Vagina (tissue), 2 donors: Measurements from ENCODE around the gene CELF4.

ENCODE experiments used
- POLR2AphosphoS5 ChIP-seq, 2 donors: sonication (generic); formaldehyde crosslinking; IDR thresholded peaks; one replicate each; pipeline ENCODE4 v1.9.0; 2017; ENCODE audit warnings: antibody characterized with exemption in 2 of 2, mild to moderate bottlenecking in 2 of 2, low read depth in 1 of 2; ENCODE audit not compliant: insufficient read depth in 1 of 2
- TF ChIP-seq, protein P1 (sequence below), 3 experiments: fragments of 450-650 bp in 2 of 3; fragments of 200-600 bp in 1 of 3; sonication (generic) in 1 of 3; IDR thresholded peaks; one replicate each; pipeline ENCODE4 v1.5.1; 2017 to 2019; ENCODE audit warnings: antibody characterized with exemption in 3 of 3, mild to moderate bottlenecking in 2 of 3, moderate library complexity in 2 of 3

DNA sequence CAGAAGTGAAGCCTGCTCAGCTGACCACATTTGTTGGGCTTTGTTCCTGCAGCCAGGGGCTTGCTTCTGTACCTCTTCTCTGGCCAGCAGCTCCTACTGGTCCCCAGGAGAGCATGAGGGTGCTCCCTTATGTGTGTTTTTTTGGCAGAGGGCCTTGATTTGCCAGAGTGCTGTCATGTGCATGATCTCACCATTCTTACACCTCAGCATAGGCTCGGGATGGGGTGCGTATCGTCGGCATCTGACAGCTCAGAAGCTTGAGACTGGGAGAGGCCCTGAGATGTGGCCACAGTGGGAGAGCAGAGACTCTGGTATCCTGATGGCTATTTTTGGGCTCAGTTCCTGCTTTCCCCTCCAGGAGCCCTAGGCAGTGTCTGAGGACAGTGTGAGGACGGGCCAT lies 71.2 kb downstream of the CELF4 start:
- TF ChIP-seq, protein P1, sequence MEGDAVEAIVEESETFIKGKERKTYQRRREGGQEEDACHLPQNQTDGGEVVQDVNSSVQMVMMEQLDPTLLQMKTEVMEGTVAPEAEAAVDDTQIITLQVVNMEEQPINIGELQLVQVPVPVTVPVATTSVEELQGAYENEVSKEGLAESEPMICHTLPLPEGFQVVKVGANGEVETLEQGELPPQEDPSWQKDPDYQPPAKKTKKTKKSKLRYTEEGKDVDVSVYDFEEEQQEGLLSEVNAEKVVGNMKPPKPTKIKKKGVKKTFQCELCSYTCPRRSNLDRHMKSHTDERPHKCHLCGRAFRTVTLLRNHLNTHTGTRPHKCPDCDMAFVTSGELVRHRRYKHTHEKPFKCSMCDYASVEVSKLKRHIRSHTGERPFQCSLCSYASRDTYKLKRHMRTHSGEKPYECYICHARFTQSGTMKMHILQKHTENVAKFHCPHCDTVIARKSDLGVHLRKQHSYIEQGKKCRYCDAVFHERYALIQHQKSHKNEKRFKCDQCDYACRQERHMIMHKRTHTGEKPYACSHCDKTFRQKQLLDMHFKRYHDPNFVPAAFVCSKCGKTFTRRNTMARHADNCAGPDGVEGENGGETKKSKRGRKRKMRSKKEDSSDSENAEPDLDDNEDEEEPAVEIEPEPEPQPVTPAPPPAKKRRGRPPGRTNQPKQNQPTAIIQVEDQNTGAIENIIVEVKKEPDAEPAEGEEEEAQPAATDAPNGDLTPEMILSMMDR (IDR thresholded peaks at IDR 0.05): no peak
- TF ChIP-seq POLR2AphosphoS5 (IDR thresholded peaks at IDR 0.05; ENCODE audit: insufficient read depth in 1 of 2, low read depth in 1 of 2): no peak
